Mucosa of stomach (tissue), 1 donor: ENCODE data around the gene B4GALNT1.
"Not testable (repeated sequence)": the region's sequence is repeated elsewhere in the genome, so short reads cannot be mapped to it uniquely, and the experiment has no call there.

Experiments used
- H3K27me3 ChIP-seq: one replicate; pipeline ENCODE4 v1.7.0; 2013; ENCODE audit warnings: mild to moderate bottlenecking, low read length; ENCODE audit not compliant: control insufficient read depth, insufficient read depth
- H3K36me3 ChIP-seq: one replicate; pipeline ENCODE4 v1.7.0; 2013; ENCODE audit warnings: low read length; ENCODE audit not compliant: control insufficient read depth, insufficient read depth
- H3K4me1 ChIP-seq: one replicate; pipeline ENCODE4 v1.7.0; 2013; ENCODE audit warnings: mild to moderate bottlenecking, low read length; ENCODE audit not compliant: control insufficient read depth, insufficient read depth
- H3K4me3 ChIP-seq: one replicate; pipeline ENCODE4 v1.7.0; 2013; ENCODE audit warnings: low read length
- H3K9ac ChIP-seq: one replicate; pipeline ENCODE4 v1.7.0; 2013; ENCODE audit warnings: mild to moderate bottlenecking, low read length, moderate library complexity
- H3K9me3 ChIP-seq: one replicate; pipeline ENCODE4 v1.7.0; 2013; ENCODE audit warnings: mild to moderate bottlenecking, low read length, moderate library complexity; ENCODE audit not compliant: control insufficient read depth
- donor health status: Pancreatic carcinoma.

The B4GALNT1 gene

GRCh38 chr12:57656408-57656807 lies 23.4 kb upstream of the B4GALNT1 start:
- H3K36me3 ChIP-seq, H3K4me1 ChIP-seq, H3K4me3 ChIP-seq, H3K27me3 ChIP-seq, H3K9ac ChIP-seq, H3K9me3 ChIP-seq: not testable (repeated sequence)

- H3K4me1 ChIP-seq: no peaks in the 10 kb centered on the region
- H3K9me3 ChIP-seq: no peaks in the 10 kb centered on the region
- H3K36me3 ChIP-seq: no peaks in the 10 kb centered on the region
- no peaks in the 10 kb centered on the region for H3K27me3 ChIP-seq
- no peak overlapping the region for H3K4me3 ChIP-seq
- H3K9ac ChIP-seq: no peak overlapping the region
Observed at GRCh38 chr12:57655541-57656240, 22.7 kb upstream of the B4GALNT1 start.

- Histone ChIP-seq H3K9me3 (no peaks in the 10 kb centered on the region), H3K9ac (no peak overlapping the region), H3K27me3 (no peaks in the 10 kb centered on the region)
Observed at GRCh38 chr12:57654042-57654441, 21.0 kb upstream of the B4GALNT1 start.

GRCh38 chr12:57646659-57647049 lies 13.7 kb upstream of the B4GALNT1 start:
- not testable (repeated sequence) for H3K9me3 ChIP-seq, H3K9ac ChIP-seq, H3K4me1 ChIP-seq, H3K27me3 ChIP-seq, H3K4me3 ChIP-seq, H3K36me3 ChIP-seq

More at GRCh38 chr12:57654042-57654441, 21.0 kb upstream of the B4GALNT1 start:
- H3K4me1 ChIP-seq: no peaks in the 10 kb centered on the region
- no peaks in the 10 kb centered on the region for H3K36me3 ChIP-seq
- H3K4me3 ChIP-seq: no peak overlapping the region

- not testable (repeated sequence) for H3K9ac ChIP-seq, H3K36me3 ChIP-seq, H3K27me3 ChIP-seq, H3K9me3 ChIP-seq, H3K4me1 ChIP-seq, H3K4me3 ChIP-seq
Observed at GRCh38 chr12:57645990-57646658, 13.1 kb upstream of the B4GALNT1 start.

GRCh38 chr12:57641699-57642442 lies 8.9 kb upstream of the B4GALNT1 start:
- no peak overlapping the region for H3K9ac ChIP-seq
- H3K9me3 ChIP-seq: no peaks in the 10 kb centered on the region
- peaks cover 10% of the 10 kb centered on the region for H3K27me3 ChIP-seq
- no peak overlapping the region for H3K4me3 ChIP-seq
- H3K4me1 ChIP-seq: no peaks in the 10 kb centered on the region
- no peaks in the 10 kb centered on the region for H3K36me3 ChIP-seq

- Histone ChIP-seq H3K9ac (no peak overlapping the region), H3K9me3 (no peaks in the 10 kb centered on the region), H3K36me3 (no peaks in the 10 kb centered on the region), H3K4me3 (no peak overlapping the region), H3K4me1 (no peaks in the 10 kb centered on the region), H3K27me3 (peaks cover 10% of the 10 kb centered on the region)
Observed at GRCh38 chr12:57640175-57641042, 7.4 kb upstream of the B4GALNT1 start.

GRCh38 chr12:57638096-57638495 lies 5.1 kb upstream of the B4GALNT1 start:
- Histone ChIP-seq H3K4me1 (peaks cover 3% of the 10 kb centered on the region), H3K4me3 (no peak overlapping the region), H3K36me3 (no peaks in the 10 kb centered on the region), H3K9me3 (no peaks in the 10 kb centered on the region), H3K27me3 (peaks cover 25% of the 10 kb centered on the region), H3K9ac (no peak overlapping the region)

GRCh38 chr12:57637364-57637763 lies 4.4 kb upstream of the B4GALNT1 start:
- H3K4me1 ChIP-seq: peaks cover 8% of the 10 kb centered on the region
- H3K4me3 ChIP-seq: no peak overlapping the region
- no peak overlapping the region for H3K9ac ChIP-seq

GRCh38 chr12:57636731-57637130 lies 3.7 kb upstream of the B4GALNT1 start:
- Histone ChIP-seq H3K27me3 (peaks cover 37% of the 10 kb centered on the region), H3K4me1 (peaks cover 12% of the 10 kb centered on the region)
- H3K9ac ChIP-seq, H3K36me3 ChIP-seq, H3K4me3 ChIP-seq, H3K9me3 ChIP-seq: not testable (repeated sequence)

More at GRCh38 chr12:57637364-57637763, 4.4 kb upstream of the B4GALNT1 start:
- Histone ChIP-seq H3K9me3 (no peaks in the 10 kb centered on the region), H3K27me3 (peaks cover 31% of the 10 kb centered on the region), H3K36me3 (no peaks in the 10 kb centered on the region)

GRCh38 chr12:57632073-57632957 lies 686 bp downstream of the B4GALNT1 start:
- Histone ChIP-seq H3K4me1 (peaks cover 17% of the 10 kb centered on the region), H3K4me3 (no peak overlapping the region), H3K9me3 (no peaks in the 10 kb centered on the region), H3K9ac (no peak overlapping the region), H3K27me3 (peaks cover 68% of the 10 kb centered on the region), H3K36me3 (no peaks in the 10 kb centered on the region)
